CD14-positive monocyte (primary cell): ENCODE measurements around the gene PGA5. TPM values are rescaled to one million over a fixed set of nuclear protein-coding genes. Genes with fewer than 3 reads are reported as not detected.
A peak's percentile ranks its signal among the peaks of the same experiment; 100 is the strongest.
"Not testable (repeated sequence)": the region's sequence is repeated elsewhere in the genome, so short reads cannot be mapped to it uniquely, and the experiment has no call there.

ENCODE experiments used
- DNase-seq, 3 donors: peaks; one replicate each; pipeline ENCODE4 v3.0.0-alpha.2; 2011 to 2022
- H2AFZ ChIP-seq: 2 replicates; pipeline ENCODE4 v1.6.0; 2012; ENCODE audit warnings: mild to moderate bottlenecking, low read depth, low read length, inconsistent platforms; ENCODE audit not compliant: insufficient read depth, poor library complexity, severe bottlenecking
- H3K27ac ChIP-seq, 2 donors: 1 replicate in 1 of 2; 2 replicates in 1 of 2; pipeline ENCODE4 v1.5.1; 2012 to 2013; ENCODE audit warnings: low read length in 2 of 2, control low read depth in 1 of 2, inconsistent platforms in 1 of 2, low read depth in 1 of 2, mild to moderate bottlenecking in 1 of 2
- H3K27me3 ChIP-seq, 2 donors: one replicate each; pipeline versions ENCODE4 v1.6.0 to v1.6.1; 2011 to 2013; ENCODE audit warnings: low read length in 2 of 2; ENCODE audit not compliant: control insufficient read depth in 2 of 2, insufficient read depth in 2 of 2
- H3K36me3 ChIP-seq, 2 donors: replicated peaks in 1 of 2; 1 replicate in 1 of 2; 2 replicates in 1 of 2; pipeline versions ENCODE4 v1.5.1 to v1.6.1; 2012 to 2013; ENCODE audit warnings: low read length in 2 of 2, control low read depth in 1 of 2, inconsistent platforms in 1 of 2, mild to moderate bottlenecking in 1 of 2; ENCODE audit not compliant: insufficient read depth in 2 of 2, control insufficient read depth in 1 of 2
- H3K4me1 ChIP-seq, 2 donors: 1 replicate in 1 of 2; 2 replicates in 1 of 2; pipeline versions ENCODE4 v1.5.1 to v1.6.1; 2012 to 2013; ENCODE audit warnings: low read length in 2 of 2, control low read depth in 1 of 2, inconsistent platforms in 1 of 2, mild to moderate bottlenecking in 1 of 2, moderate library complexity in 1 of 2; ENCODE audit not compliant: insufficient read depth in 2 of 2, control insufficient read depth in 1 of 2
- H3K4me2 ChIP-seq: replicated peaks from 2 replicates; pipeline ENCODE3; 2012; ENCODE audit warnings: low read length, moderate library complexity, mild to moderate bottlenecking; ENCODE audit not compliant: poor library complexity, severe bottlenecking; ENCODE audit errors: extremely low read depth
- H3K4me3 ChIP-seq, 3 experiments: fragments of 200-600 bp in 1 of 3; sonication (generic) in 1 of 3; replicated peaks in 1 of 3; 1 replicate in 2 of 3; 2 replicates in 1 of 3; pipeline ENCODE4 v1.5.1; 2011 to 2013; ENCODE audit warnings: low read length in 3 of 3, mild to moderate bottlenecking in 3 of 3, control low read depth in 2 of 3, low read depth in 2 of 3, inconsistent platforms in 1 of 3, moderate library complexity in 1 of 3
- H3K79me2 ChIP-seq: 2 replicates; pipeline ENCODE4 v1.6.0; 2012; ENCODE audit warnings: mild to moderate bottlenecking, control low read depth, inconsistent platforms, low read length, moderate library complexity; ENCODE audit not compliant: insufficient read depth
- H3K9ac ChIP-seq: 2 replicates; pipeline ENCODE4 v1.6.0; 2017; ENCODE audit warnings: low read length, mild to moderate bottlenecking; ENCODE audit not compliant: insufficient read depth, poor library complexity, severe bottlenecking
- H3K9me3 ChIP-seq, 2 donors: replicated peaks in 1 of 2; 1 replicate in 1 of 2; 2 replicates in 1 of 2; pipeline versions ENCODE4 v1.5.1 to v1.6.1; 2012 to 2013; ENCODE audit warnings: low read length in 2 of 2, control low read depth in 1 of 2; ENCODE audit not compliant: control insufficient read depth in 1 of 2, insufficient read depth in 1 of 2
- H4K20me1 ChIP-seq: 2 replicates; pipeline ENCODE4 v1.6.0; 2012; ENCODE audit warnings: mild to moderate bottlenecking, low read length, control low read depth, moderate library complexity; ENCODE audit not compliant: insufficient read depth
- H3K27ac Mint-ChIP-seq, 7 donors: one replicate each; pipeline ENCODE4 v1.8.0; 2020; ENCODE audit warnings: mild to moderate bottlenecking in 7 of 7, mixed read lengths in 7 of 7, moderate library complexity in 6 of 7, inconsistent platforms in 2 of 7
- H3K27me3 Mint-ChIP-seq, 3 donors: one replicate each; pipeline ENCODE4 v1.8.0; 2021 to 2022; ENCODE audit warnings: low read depth in 3 of 3, mild to moderate bottlenecking in 3 of 3, mixed read lengths in 3 of 3, moderate library complexity in 3 of 3, inconsistent platforms in 1 of 3
- H3K36me3 Mint-ChIP-seq, 2 donors: one replicate each; pipeline ENCODE4 v1.8.0; 2020; ENCODE audit warnings: mixed read lengths in 2 of 2, inconsistent platforms in 1 of 2, mild to moderate bottlenecking in 1 of 2
- H3K4me1 Mint-ChIP-seq: one replicate; pipeline ENCODE4 v1.8.0; 2020; ENCODE audit warnings: mild to moderate bottlenecking, mixed read lengths
- H3K4me3 Mint-ChIP-seq, 2 donors: one replicate each; pipeline ENCODE4 v1.8.0; 2020; ENCODE audit warnings: mild to moderate bottlenecking in 2 of 2, mixed read lengths in 2 of 2, moderate library complexity in 1 of 2
- H3K9me3 Mint-ChIP-seq, 7 donors: one replicate each; pipeline ENCODE4 v1.8.0; 2020 to 2022; ENCODE audit warnings: mixed read lengths in 7 of 7, mild to moderate bottlenecking in 6 of 7, moderate library complexity in 6 of 7, inconsistent platforms in 2 of 7
- WGBS: methylation state at CpG from one replicate; pipeline ENCODE4 v1.1.5; 2013; ENCODE audit warnings: missing lambda C conversion rate; ENCODE audit not compliant: insufficient coverage; 5-methylcytosine and 5-hydroxymethylcytosine counted together
- intact Hi-C, 2 donors: fragments of 100-400 bp; cut with micrococcal nuclease; formaldehyde crosslinking; loops; one replicate each; pipeline versions ENCODE4 v1.15.0 to v1.15.1; 2023
- polyA plus RNA-seq, 3 donors: library from polyadenylated mRNA; depleted of rRNA in 1 of 3; unstranded in 2 of 3; stranded (reverse) in 1 of 3; fragments of 300-500 nt in 2 of 3; fragments of >200 nt in 1 of 3; fragmentation: Illumina TruSeq in 2 of 3; gene quantifications; 1 replicate in 2 of 3; 2 replicates in 1 of 3; pipeline ENCODE4 v1.2.3, GENCODE V29; 2012 to 2021

The PGA5 gene
- polyA plus RNA-seq, 3 donors, result 1.0 to 3.6 (median 2.0) TPM

GRCh38 chr11:61248071-61248470, 7.1 kb downstream of the PGA5 start:
- H3K9ac ChIP-seq, H3K4me2 ChIP-seq, H3K36me3 Mint-ChIP-seq, H3K4me3 Mint-ChIP-seq, DNase-seq, H3K36me3 ChIP-seq, H2AFZ ChIP-seq, H3K79me2 ChIP-seq, H3K9me3 ChIP-seq, H3K27me3 ChIP-seq, H3K27ac ChIP-seq, H4K20me1 ChIP-seq, H3K9me3 Mint-ChIP-seq, H3K27me3 Mint-ChIP-seq, intact Hi-C loops, H3K4me3 ChIP-seq: not testable (repeated sequence)
- WGBS, result 89% methylated on average over 7 of the region's 9 CpGs
- peak overlapping the region in 1 of 7 donors; percentile 38 for H3K27ac Mint-ChIP-seq
- H3K4me1 Mint-ChIP-seq, result peaks cover 11% of the 10 kb centered on the region
- H3K4me1 ChIP-seq, result peaks cover 11% of the 10 kb centered on the region in 2 donors

GRCh38 chr11:61249201-61249600, 8.2 kb downstream of the PGA5 start:
- H3K4me3 Mint-ChIP-seq, H3K4me2 ChIP-seq, H3K36me3 Mint-ChIP-seq, H3K9ac ChIP-seq, H2AFZ ChIP-seq, intact Hi-C loops, H4K20me1 ChIP-seq, H3K4me3 ChIP-seq, H3K27ac Mint-ChIP-seq, H3K9me3 Mint-ChIP-seq, H3K36me3 ChIP-seq, DNase-seq, H3K27ac ChIP-seq, H3K27me3 ChIP-seq, H3K9me3 ChIP-seq, H3K27me3 Mint-ChIP-seq, H3K79me2 ChIP-seq: not testable (repeated sequence)
- peaks cover 11% of the 10 kb centered on the region for H3K4me1 Mint-ChIP-seq
- H3K4me1 ChIP-seq, result peaks cover 11% of the 10 kb centered on the region in 2 donors
- 100% methylated on average over 1 of the region's 8 CpGs for WGBS

GRCh38 chr11:61250796-61251765, 10.1 kb downstream of the PGA5 start:
- H3K27ac Mint-ChIP-seq, H3K9me3 ChIP-seq, H3K4me2 ChIP-seq, H3K27me3 ChIP-seq, DNase-seq, H3K36me3 ChIP-seq, H4K20me1 ChIP-seq, H3K79me2 ChIP-seq, H3K4me3 ChIP-seq, H3K27ac ChIP-seq, H3K36me3 Mint-ChIP-seq, H3K9ac ChIP-seq, H3K4me3 Mint-ChIP-seq, intact Hi-C loops, H3K9me3 Mint-ChIP-seq, H2AFZ ChIP-seq: not testable (repeated sequence)
- H3K4me1 ChIP-seq, result peaks cover 11 to 12% of the 10 kb centered on the region in 2 donors
- 97% methylated on average over 14 of the region's 20 CpGs for WGBS
- peaks cover 11% of the 10 kb centered on the region for H3K4me1 Mint-ChIP-seq
- H3K27me3 Mint-ChIP-seq, result peaks cover 0 to 11% (median 8%) of the 10 kb centered on the region in 3 donors

- H3K27me3 Mint-ChIP-seq, H3K9me3 ChIP-seq, H3K4me3 Mint-ChIP-seq, H3K27ac ChIP-seq, H3K79me2 ChIP-seq, H3K36me3 ChIP-seq, H4K20me1 ChIP-seq, H3K4me2 ChIP-seq, H3K27ac Mint-ChIP-seq, DNase-seq, H3K27me3 ChIP-seq, H3K4me3 ChIP-seq, H3K9me3 Mint-ChIP-seq, H3K9ac ChIP-seq, H3K36me3 Mint-ChIP-seq, H2AFZ ChIP-seq, intact Hi-C loops: not testable (repeated sequence)
- H3K4me1 ChIP-seq, result peaks cover 21 to 23% of the 10 kb centered on the region in 2 donors
- H3K4me1 Mint-ChIP-seq, result peaks cover 21% of the 10 kb centered on the region
- no CpG with 5 or more reads among the region's 1 CpG for WGBS
Measured at GRCh38 chr11:61252332-61252731, 11.4 kb downstream of the PGA5 start.
